Measurements from ENCODE around the gene ZDHHC16. TPM values are rescaled to one million over a fixed set of nuclear protein-coding genes. Genes with fewer than 3 reads are reported as not detected.

Gene ZDHHC16
- total RNA-seq, 1 donor from 2014 or later, result 64.9 TPM

- peaks cover 1% of the 10 kb centered on the region for H3K4me1 Mint-ChIP-seq (ENCODE audit: low read depth)
- no peaks in the 10 kb centered on the region for H3K9me3 Mint-ChIP-seq (ENCODE audit: low read depth)
- DNase-seq (ENCODE audit: low spot score, unreplicated experiment), result no peak
- no peak overlapping the region for H3K4me3 Mint-ChIP-seq (ENCODE audit: low read depth)
- peaks cover 32% of the 10 kb centered on the region for H3K36me3 Mint-ChIP-seq (ENCODE audit: insufficient read depth)
- no peak overlapping the region for H3K27ac Mint-ChIP-seq
- H3K27me3 Mint-ChIP-seq, result no peaks in the 10 kb centered on the region
- TF ChIP-seq CTCF (IDR thresholded peaks at IDR 0.05; ENCODE audit: unreplicated experiment), result no peak
Measured at GRCh38 chr10:97459111-97459510, 13.1 kb downstream of the ZDHHC16 start.

- no peaks in the 10 kb centered on the region for H3K27me3 Mint-ChIP-seq
- no peak overlapping the region for H3K4me3 Mint-ChIP-seq (ENCODE audit: low read depth)
- DNase-seq (ENCODE audit: low spot score, unreplicated experiment), result no peak
- peaks cover 32% of the 10 kb centered on the region for H3K36me3 Mint-ChIP-seq (ENCODE audit: insufficient read depth)
- peaks cover 2% of the 10 kb centered on the region for H3K4me1 Mint-ChIP-seq (ENCODE audit: low read depth)
- peak overlapping the region; percentile 26 for H3K27ac Mint-ChIP-seq
- TF ChIP-seq CTCF (IDR thresholded peaks at IDR 0.05; ENCODE audit: unreplicated experiment), result no peak
- no peaks in the 10 kb centered on the region for H3K9me3 Mint-ChIP-seq (ENCODE audit: low read depth)
Measured at GRCh38 chr10:97459933-97460332, 14.0 kb downstream of the ZDHHC16 start.

DNA sequence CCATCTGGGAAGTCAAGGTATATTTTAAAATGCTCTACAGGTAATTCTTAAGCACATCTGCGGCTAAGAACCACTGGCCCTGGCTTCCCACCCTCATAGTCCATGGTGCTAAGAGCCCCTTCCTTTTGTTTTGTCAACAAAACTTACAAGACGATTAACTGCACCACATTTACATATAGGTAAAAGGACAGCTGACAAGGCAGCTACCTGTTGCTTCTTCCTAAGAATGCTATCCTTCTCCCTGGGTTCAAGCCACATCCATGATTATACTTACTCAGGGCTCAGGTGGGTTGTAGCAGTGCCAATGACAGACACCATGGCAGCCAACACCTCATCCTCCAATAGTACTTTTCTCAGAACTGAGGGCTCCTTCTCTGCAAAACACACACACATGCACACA is 16.3 kb downstream of the ZDHHC16 start:
- DNase-seq (ENCODE audit: low spot score, unreplicated experiment), result no peak
- peaks cover 29% of the 10 kb centered on the region for H3K36me3 Mint-ChIP-seq (ENCODE audit: insufficient read depth)
- H3K4me3 Mint-ChIP-seq (ENCODE audit: low read depth), result no peak overlapping the region
- H3K27me3 Mint-ChIP-seq, result no peaks in the 10 kb centered on the region
- no peak for TF ChIP-seq CTCF (IDR thresholded peaks at IDR 0.05; ENCODE audit: unreplicated experiment)
- peak overlapping the region; percentile 67 for H3K27ac Mint-ChIP-seq
- H3K9me3 Mint-ChIP-seq (ENCODE audit: low read depth), result no peaks in the 10 kb centered on the region
- H3K4me1 Mint-ChIP-seq (ENCODE audit: low read depth), result peaks cover 2% of the 10 kb centered on the region

- TF ChIP-seq CTCF (IDR thresholded peaks at IDR 0.05; ENCODE audit: unreplicated experiment), result peak; percentile 86
- H3K27me3 Mint-ChIP-seq, result no peaks in the 10 kb centered on the region
- no peaks in the 10 kb centered on the region for H3K9me3 Mint-ChIP-seq (ENCODE audit: low read depth)
- H3K4me3 Mint-ChIP-seq (ENCODE audit: low read depth), result no peak overlapping the region
- peaks cover 24% of the 10 kb centered on the region for H3K36me3 Mint-ChIP-seq (ENCODE audit: insufficient read depth)
- peaks cover 2% of the 10 kb centered on the region for H3K4me1 Mint-ChIP-seq (ENCODE audit: low read depth)
- H3K27ac Mint-ChIP-seq, result peak overlapping the region; percentile 71
- DNase-seq (ENCODE audit: low spot score, unreplicated experiment), result peak; percentile 47
Measured at GRCh38 chr10:97463363-97464132, 17.6 kb downstream of the ZDHHC16 start.

- Mint-ChIP-seq H3K27me3 (no peaks in the 10 kb centered on the region), H3K9me3 (ENCODE audit: low read depth) (no peaks in the 10 kb centered on the region), H3K36me3 (ENCODE audit: insufficient read depth) (peaks cover 22% of the 10 kb centered on the region), H3K27ac (no peak overlapping the region), H3K4me1 (ENCODE audit: low read depth) (peaks cover 2% of the 10 kb centered on the region), H3K4me3 (ENCODE audit: low read depth) (no peak overlapping the region)
- no peak for TF ChIP-seq CTCF (IDR thresholded peaks at IDR 0.05; ENCODE audit: unreplicated experiment)
- no peak for DNase-seq (ENCODE audit: low spot score, unreplicated experiment)
Measured at GRCh38 chr10:97464226-97464625, 18.3 kb downstream of the ZDHHC16 start.
